ENCODE results near the gene P3H4. TPM values are rescaled to one million over a fixed set of nuclear protein-coding genes. Genes with fewer than 3 reads are reported as not detected.
"Not testable (repeated sequence)": the region's sequence is repeated elsewhere in the genome, so short reads cannot be mapped to it uniquely, and the experiment has no call there.

The P3H4 gene, protein sequence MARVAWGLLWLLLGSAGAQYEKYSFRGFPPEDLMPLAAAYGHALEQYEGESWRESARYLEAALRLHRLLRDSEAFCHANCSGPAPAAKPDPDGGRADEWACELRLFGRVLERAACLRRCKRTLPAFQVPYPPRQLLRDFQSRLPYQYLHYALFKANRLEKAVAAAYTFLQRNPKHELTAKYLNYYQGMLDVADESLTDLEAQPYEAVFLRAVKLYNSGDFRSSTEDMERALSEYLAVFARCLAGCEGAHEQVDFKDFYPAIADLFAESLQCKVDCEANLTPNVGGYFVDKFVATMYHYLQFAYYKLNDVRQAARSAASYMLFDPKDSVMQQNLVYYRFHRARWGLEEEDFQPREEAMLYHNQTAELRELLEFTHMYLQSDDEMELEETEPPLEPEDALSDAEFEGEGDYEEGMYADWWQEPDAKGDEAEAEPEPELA
- 83.8 to 109 TPM (median 84.8 TPM) in 3 replicates for total RNA-seq
- long read RNA-seq, transcript P3H4-202 (8 exons, 2,601 nt) = major isoform, 275 of 379 reads
- long read RNA-seq, partial matches to known transcripts = 43 of 379 reads
- long read RNA-seq, other reads (novel, unspliced or antisense) = 54 of 379 reads

DNA sequence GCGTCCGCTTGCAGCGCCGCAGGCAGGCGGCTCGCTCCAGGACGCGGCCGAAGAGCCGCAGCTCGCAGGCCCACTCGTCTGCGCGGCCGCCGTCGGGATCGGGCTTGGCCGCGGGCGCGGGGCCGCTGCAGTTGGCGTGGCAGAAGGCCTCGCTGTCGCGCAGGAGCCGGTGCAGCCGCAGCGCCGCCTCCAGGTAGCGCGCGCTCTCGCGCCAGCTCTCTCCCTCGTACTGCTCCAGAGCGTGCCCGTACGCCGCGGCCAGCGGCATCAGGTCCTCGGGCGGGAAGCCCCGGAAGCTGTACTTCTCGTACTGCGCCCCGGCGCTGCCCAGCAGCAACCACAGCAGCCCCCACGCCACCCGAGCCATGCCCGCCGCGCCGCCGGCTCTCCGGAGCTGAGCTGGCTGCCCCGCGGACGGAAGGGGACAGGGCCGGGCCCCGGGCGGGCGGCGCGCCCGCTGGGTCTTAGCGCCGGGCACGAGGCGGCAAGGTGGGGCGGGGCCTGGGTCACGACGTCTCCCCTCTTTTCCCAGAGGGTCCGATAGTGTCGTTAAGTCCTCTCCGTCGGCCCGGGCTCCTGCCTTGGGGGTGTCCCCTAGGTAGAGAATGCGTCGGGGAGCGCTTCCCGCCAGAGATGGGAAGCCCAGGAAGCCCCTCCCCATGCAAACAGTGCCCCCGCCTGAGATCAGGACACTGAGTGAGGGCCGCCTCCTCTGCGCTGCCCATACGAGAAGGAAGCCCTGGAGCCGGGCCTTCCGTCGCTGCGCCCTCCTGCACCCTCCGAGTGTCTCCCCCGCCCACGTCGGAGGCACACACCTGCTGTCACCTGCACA lies at the start of gene P3H4:
Gene P3H4, minus strand, starts transcription at position 401 of the 832 bp plus-strand sequence. Its CDS starts 34 bp downstream, at position 367.
- Mint-ChIP-seq H3K4me1 (ENCODE audit: low read depth) (peaks cover 41% of the 10 kb centered on the region), H3K27ac (ENCODE audit: unreplicated experiment) (peak within 1 kb of the TSS; percentile 95), H3K36me3 (ENCODE audit: low read depth) (peaks cover 12% of the 10 kb centered on the region), H3K4me3 (ENCODE audit: unreplicated experiment) (peak within 1 kb of the TSS; percentile 99), H3K27me3 (ENCODE audit: low read depth) (no peaks in the 10 kb centered on the region), H3K9me3 (ENCODE audit: low read depth) (no peaks in the 10 kb centered on the region)
- DNase-seq (ENCODE audit: low spot score) = no peak
- TF ChIP-seq, protein P1, sequence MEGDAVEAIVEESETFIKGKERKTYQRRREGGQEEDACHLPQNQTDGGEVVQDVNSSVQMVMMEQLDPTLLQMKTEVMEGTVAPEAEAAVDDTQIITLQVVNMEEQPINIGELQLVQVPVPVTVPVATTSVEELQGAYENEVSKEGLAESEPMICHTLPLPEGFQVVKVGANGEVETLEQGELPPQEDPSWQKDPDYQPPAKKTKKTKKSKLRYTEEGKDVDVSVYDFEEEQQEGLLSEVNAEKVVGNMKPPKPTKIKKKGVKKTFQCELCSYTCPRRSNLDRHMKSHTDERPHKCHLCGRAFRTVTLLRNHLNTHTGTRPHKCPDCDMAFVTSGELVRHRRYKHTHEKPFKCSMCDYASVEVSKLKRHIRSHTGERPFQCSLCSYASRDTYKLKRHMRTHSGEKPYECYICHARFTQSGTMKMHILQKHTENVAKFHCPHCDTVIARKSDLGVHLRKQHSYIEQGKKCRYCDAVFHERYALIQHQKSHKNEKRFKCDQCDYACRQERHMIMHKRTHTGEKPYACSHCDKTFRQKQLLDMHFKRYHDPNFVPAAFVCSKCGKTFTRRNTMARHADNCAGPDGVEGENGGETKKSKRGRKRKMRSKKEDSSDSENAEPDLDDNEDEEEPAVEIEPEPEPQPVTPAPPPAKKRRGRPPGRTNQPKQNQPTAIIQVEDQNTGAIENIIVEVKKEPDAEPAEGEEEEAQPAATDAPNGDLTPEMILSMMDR (IDR thresholded peaks at IDR 0.05) = peak; percentile 83

DNA sequence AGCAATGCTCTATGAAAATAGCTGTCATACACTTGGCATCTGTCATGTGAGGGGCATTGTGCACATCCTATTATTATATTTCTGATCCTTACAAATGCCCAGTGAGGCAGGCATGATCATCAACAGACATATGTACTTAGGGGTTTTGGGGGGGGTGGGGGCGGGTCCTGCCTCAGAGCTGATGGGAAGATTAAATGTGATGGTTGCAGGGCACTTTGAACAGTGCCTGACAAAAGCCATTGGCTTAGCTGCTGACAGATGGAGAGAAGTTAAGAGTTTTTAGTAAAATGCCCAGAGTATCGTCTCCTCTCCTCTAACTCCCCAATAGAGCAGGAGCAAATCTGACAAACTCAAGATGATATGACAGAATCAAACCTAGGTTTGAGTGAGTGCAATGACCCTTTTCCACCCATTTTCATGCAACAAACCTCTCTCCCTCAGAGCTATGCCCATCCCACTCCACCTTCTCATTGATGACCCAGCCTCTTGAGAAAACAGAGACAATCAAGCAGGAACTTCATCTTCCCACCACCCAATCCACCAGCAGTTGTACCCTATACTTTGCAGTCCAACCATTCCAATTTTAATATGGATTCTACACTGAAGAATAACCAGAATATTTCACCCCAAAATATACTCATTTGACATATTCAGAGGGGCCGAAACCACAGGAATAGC lies 48.6 kb upstream of the P3H4 start:
- no peak overlapping the region for H3K27ac Mint-ChIP-seq (ENCODE audit: unreplicated experiment)
- no peaks in the 10 kb centered on the region for H3K27me3 Mint-ChIP-seq (ENCODE audit: low read depth)
- TF ChIP-seq, protein P1 (IDR thresholded peaks at IDR 0.05) = no peak
- no peak overlapping the region for H3K4me3 Mint-ChIP-seq (ENCODE audit: unreplicated experiment)
- no peaks in the 10 kb centered on the region for H3K9me3 Mint-ChIP-seq (ENCODE audit: low read depth)
- peaks cover 4% of the 10 kb centered on the region for H3K4me1 Mint-ChIP-seq (ENCODE audit: low read depth)
- no peak for DNase-seq (ENCODE audit: low spot score)
- no peaks in the 10 kb centered on the region for H3K36me3 Mint-ChIP-seq (ENCODE audit: low read depth)

DNA sequence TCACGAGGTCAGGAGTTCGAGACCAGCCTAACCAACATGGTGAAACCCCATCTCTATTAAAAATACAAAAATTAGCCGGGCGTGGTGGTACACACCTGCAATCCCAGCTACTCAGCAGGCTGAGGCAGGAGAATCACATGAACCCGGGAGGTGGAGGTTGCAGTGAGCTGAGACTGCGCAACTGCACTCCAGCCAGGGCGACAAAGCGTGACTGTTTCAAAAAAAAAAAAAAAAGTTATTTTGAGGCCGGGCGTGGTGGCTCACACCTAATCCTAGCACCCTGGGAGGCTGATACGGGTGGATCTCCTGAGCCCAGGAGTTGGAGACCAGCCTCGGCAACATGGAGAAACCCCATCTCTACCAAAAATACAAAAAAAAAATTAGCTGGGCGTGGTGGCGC lies 39.6 kb upstream of the P3H4 start:
- not testable (repeated sequence) for H3K4me3 Mint-ChIP-seq (ENCODE audit: unreplicated experiment); H3K9me3 Mint-ChIP-seq (ENCODE audit: low read depth); H3K27me3 Mint-ChIP-seq (ENCODE audit: low read depth); DNase-seq (ENCODE audit: low spot score); H3K27ac Mint-ChIP-seq (ENCODE audit: unreplicated experiment); H3K36me3 Mint-ChIP-seq (ENCODE audit: low read depth)
- H3K4me1 Mint-ChIP-seq (ENCODE audit: low read depth) = peaks cover 28% of the 10 kb centered on the region

DNA sequence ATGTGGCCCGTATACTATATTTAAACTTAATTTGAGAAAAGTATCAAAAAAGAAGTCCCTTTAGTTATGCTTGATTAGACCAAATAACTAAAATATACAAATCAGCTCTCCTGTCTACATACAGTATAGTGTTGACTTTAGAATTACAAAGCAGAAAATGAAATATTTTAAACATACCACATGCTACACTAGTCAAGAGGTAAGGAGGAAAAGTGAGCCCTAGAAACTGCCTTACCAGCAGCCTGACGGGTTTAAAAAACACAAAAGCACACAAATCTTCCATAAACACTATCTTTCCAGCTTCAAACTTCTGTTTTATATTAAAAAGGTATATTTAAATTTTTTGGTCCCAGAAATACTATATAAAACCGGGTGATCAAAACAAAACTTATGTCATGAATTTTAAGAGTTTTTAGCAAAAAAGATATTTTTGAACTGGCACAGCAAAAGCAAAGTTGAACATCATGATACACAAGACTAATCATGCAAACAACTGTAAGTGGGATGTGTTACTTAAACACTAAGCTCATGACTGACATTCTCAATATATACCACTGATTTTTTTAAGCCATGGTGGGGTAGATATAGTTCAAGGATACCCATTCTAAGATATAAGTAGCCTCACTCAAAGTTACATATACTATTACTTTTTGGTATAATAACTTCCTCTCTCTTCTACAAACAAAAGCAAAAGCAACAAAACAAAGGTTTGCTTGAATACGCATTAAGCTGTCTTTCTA lies 37.7 kb upstream of the P3H4 start:
- H3K9me3 Mint-ChIP-seq (ENCODE audit: low read depth) = no peaks in the 10 kb centered on the region
- no peak overlapping the region for H3K4me3 Mint-ChIP-seq (ENCODE audit: unreplicated experiment)
- peaks cover 28% of the 10 kb centered on the region for H3K4me1 Mint-ChIP-seq (ENCODE audit: low read depth)
- DNase-seq (ENCODE audit: low spot score) = no peak
- no peaks in the 10 kb centered on the region for H3K27me3 Mint-ChIP-seq (ENCODE audit: low read depth)
- H3K27ac Mint-ChIP-seq (ENCODE audit: unreplicated experiment) = peak overlapping the region; percentile 12
- peaks cover 4% of the 10 kb centered on the region for H3K36me3 Mint-ChIP-seq (ENCODE audit: low read depth)
- TF ChIP-seq, protein P1 (IDR thresholded peaks at IDR 0.05) = no peak

DNA sequence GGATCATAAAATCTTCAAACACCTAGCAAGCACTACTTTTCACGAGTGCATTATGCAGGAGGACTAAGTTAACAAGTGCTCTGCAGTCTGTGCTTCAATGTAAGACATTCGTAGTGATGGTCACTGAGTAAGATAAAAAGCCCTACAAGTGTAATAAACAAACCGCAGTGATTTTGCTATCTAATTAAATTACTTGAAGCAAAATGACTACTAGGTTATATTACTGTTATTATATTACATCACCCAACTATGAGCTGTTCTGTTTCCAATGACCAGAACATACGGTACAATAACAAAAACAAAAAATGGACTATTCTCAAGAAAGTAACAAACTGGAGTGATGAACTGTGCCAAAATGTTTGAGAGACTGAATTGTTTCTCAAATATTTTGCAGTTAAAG lies 37.0 kb upstream of the P3H4 start:
- Mint-ChIP-seq H3K27me3 (ENCODE audit: low read depth) (no peaks in the 10 kb centered on the region), H3K36me3 (ENCODE audit: low read depth) (peaks cover 4% of the 10 kb centered on the region), H3K4me3 (ENCODE audit: unreplicated experiment) (no peak overlapping the region), H3K27ac (ENCODE audit: unreplicated experiment) (no peak overlapping the region), H3K9me3 (ENCODE audit: low read depth) (no peaks in the 10 kb centered on the region), H3K4me1 (ENCODE audit: low read depth) (peaks cover 28% of the 10 kb centered on the region)
- DNase-seq (ENCODE audit: low spot score) = no peak
- TF ChIP-seq, protein P1 (IDR thresholded peaks at IDR 0.05) = no peak

Measured in chondrocyte (in vitro differentiated cells).